ENCODE data around the gene ZNF823. TPM values are rescaled to one million over a fixed set of nuclear protein-coding genes. Genes with fewer than 3 reads are reported as not detected.

The ZNF823 gene
- total and polyA plus RNA-seq, 2 donors (not counting 3 experiments of a cell fraction or from before 2014, with no cell fraction given) = 1.4 to 4.4 TPM

DNA sequence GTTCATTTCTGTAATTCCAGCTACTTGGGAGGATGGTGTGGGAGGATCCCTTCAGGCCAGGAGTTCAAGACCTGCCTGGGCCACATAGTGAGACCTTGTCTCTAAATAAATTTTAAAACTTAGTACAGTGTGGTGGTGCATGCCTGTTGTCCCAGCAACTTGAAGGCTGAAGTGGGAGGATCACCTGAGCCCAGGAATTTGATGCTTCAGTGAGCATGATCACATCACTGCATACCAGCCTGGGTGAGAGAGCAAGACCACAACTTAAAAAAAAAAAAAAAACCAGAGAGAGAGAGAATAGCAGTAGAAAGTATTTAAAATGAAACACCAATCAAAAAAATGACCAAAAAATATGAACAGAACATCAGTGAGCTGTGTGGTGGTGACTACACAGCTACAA lies 7.1 kb upstream of the ZNF823 start:
- Histone ChIP-seq H3K9ac (replicated peaks; ENCODE audit: extremely low read depth, insufficient read depth, low read length) (no peak overlapping the region), H2AFZ (ENCODE audit: low read depth, low read length) (no peak overlapping the region), H3K36me3 (ENCODE audit: control insufficient read depth in 2 of 2, extremely low read depth in 1 of 2, insufficient read depth in 2 of 2, low read length in 2 of 2) (no peaks in the 10 kb centered on the region), H3K9me1 (replicated peaks; ENCODE audit: control insufficient read depth, extremely low read depth, insufficient read depth, low read length) (no peaks in the 10 kb centered on the region), H3K27me3 (ENCODE audit: control insufficient read depth in 2 of 2, insufficient read depth in 2 of 2, low read length in 2 of 2) (no peaks in the 10 kb centered on the region), H3K4me1 (ENCODE audit: control insufficient read depth, extremely low read depth, insufficient read depth, low read length) (no peaks in the 10 kb centered on the region), H3K9me3 (replicated peaks; ENCODE audit: control insufficient read depth, insufficient read depth, low read length) (no peaks in the 10 kb centered on the region), H4K20me1 (replicated peaks; ENCODE audit: control insufficient read depth, extremely low read depth, insufficient read depth, low read length) (no peaks in the 10 kb centered on the region), H3K79me2 (ENCODE audit: control insufficient read depth, insufficient read depth, low read length) (no peaks in the 10 kb centered on the region), H3K4me3 (replicated peaks in 1 of 3; ENCODE audit: insufficient read depth in 1 of 3, low read depth in 1 of 3, low read length in 3 of 3) (no peak overlapping the region), H3K27ac (ENCODE audit: insufficient read depth, low read depth, low read length) (no peak overlapping the region), H3K4me2 (ENCODE audit: insufficient read depth, low read length) (no peak overlapping the region)
- FAIRE-seq = no peak
- POLR2A ChIA-PET = no interaction called here
- CTCF ChIA-PET = no interaction called here
- TF ChIP-seq POLR2AphosphoS5 (IDR thresholded peaks at IDR 0.05; ENCODE audit: insufficient read depth, low read depth, low read length) (no peak), MYC (IDR thresholded peaks at IDR 0.05; ENCODE audit: low read depth, low read length) (no peak), EZH2 (IDR thresholded peaks at IDR 0.05; ENCODE audit: borderline replicate concordance, low read depth, low read length, severe bottlenecking) (no peak), POLR2A (IDR thresholded peaks at IDR 0.05; ENCODE audit: low read depth, low read length) (no peak), JUN (IDR thresholded peaks at IDR 0.05; ENCODE audit: borderline replicate concordance, insufficient read depth, insufficient read length, low read depth) (no peak), GATA2 (IDR thresholded peaks at IDR 0.05; ENCODE audit: insufficient read depth, insufficient read length, low read depth, low read length) (no peak), FOS (IDR thresholded peaks at IDR 0.05; ENCODE audit: borderline replicate concordance, insufficient read depth, low read length) (no peak)
- TF ChIP-seq, protein P1, sequence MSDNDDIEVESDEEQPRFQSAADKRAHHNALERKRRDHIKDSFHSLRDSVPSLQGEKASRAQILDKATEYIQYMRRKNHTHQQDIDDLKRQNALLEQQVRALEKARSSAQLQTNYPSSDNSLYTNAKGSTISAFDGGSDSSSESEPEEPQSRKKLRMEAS (IDR thresholded peaks at IDR 0.05; ENCODE audit: insufficient read depth, insufficient read length) = no peak
- TF ChIP-seq, protein P2, sequence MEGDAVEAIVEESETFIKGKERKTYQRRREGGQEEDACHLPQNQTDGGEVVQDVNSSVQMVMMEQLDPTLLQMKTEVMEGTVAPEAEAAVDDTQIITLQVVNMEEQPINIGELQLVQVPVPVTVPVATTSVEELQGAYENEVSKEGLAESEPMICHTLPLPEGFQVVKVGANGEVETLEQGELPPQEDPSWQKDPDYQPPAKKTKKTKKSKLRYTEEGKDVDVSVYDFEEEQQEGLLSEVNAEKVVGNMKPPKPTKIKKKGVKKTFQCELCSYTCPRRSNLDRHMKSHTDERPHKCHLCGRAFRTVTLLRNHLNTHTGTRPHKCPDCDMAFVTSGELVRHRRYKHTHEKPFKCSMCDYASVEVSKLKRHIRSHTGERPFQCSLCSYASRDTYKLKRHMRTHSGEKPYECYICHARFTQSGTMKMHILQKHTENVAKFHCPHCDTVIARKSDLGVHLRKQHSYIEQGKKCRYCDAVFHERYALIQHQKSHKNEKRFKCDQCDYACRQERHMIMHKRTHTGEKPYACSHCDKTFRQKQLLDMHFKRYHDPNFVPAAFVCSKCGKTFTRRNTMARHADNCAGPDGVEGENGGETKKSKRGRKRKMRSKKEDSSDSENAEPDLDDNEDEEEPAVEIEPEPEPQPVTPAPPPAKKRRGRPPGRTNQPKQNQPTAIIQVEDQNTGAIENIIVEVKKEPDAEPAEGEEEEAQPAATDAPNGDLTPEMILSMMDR (IDR thresholded peaks at IDR 0.05; ENCODE audit: extremely low read depth in 1 of 2, insufficient read depth in 1 of 2, low read depth in 1 of 2, low read length in 2 of 2) = no peak
- DNase-seq (ENCODE audit: low read depth, low spot score) = no peak
- no TSS peak for BruUV-seq (replicated peaks)
- intact Hi-C loops (cut with micrococcal nuclease) = no loop called here
- dilution Hi-C loops (cut with MboI; ENCODE audit: extremely low pct_ligation_motif_present, low sequenced_read_pairs) = no loop called here

All from endothelial cell of umbilical vein (primary cell).